Fibroblast of skin of left quadriceps (primary cell): ENCODE data around the gene PDE4D.

Experiments used
- DNase-seq, 2 experiments: peaks; one replicate each; pipeline ENCODE4 v3.0.0-alpha.2; 2013; ENCODE audit warnings: low read depth in 2 of 2

PDE4D gene

DNA sequence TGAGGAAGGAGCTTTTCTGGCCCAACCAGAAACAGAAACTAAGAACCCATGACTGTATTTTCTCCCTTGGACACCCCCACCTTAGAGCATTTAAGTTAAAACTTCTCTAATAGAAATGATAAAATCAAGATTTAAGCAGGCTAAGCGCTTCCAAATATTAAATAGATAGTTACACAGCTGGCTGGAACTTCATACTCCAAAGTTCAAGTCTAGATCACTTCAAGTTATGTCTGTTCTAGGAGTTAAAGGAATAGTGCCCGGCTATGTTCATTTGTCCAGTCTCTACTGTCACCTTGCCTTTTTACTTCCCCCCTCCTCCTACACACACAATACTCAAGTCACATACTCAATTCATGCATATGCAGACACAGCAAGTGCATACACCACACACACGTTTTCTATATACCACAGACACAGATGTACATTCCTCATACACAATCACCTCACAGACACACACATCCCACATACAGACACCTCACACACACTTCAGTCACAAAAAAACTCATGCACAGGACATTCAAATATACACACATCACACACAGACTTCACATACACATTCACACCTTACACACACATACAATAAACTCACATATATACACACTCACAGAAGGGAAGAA lies 237.7 kb downstream of the PDE4D start:
- DNase-seq: no peak

DNA sequence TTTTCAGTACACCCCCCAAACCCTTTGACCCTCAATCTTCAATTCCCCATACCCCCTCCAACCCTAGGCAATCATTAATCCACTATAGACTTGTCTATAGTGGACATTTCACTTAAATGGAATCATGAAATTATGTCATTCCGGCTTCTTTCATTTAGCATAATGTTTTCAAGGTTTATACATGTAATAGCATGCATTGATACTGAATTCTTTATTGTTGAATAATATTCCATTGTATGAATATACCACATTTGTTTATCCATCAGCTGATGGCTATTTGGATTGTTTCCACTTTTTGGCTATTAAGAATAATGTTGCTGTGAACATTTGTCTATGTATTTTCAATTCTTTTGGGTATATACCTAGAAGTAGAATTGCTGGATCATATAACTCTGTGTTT lies 238.8 kb downstream of the PDE4D start:
- no peak for DNase-seq

DNA sequence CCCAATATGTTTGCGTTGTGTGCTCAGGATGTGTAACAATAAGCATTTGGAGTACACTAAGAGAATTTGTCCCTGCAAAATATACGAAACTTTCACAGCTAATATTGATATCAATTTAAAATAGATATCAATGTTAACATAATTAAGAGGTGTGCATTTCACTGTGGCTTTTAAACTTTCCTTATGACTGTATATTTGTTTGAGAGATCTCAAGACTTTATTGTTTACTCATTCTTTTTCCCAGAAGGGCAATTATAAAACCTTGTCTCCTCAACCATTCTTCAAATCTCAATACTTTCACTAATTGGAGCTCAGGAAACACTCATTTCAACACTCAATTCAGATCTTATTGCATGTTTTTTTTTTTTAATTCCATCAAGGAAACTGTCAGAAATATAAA lies 241.1 kb downstream of the PDE4D start:
- no peak for DNase-seq

DNA sequence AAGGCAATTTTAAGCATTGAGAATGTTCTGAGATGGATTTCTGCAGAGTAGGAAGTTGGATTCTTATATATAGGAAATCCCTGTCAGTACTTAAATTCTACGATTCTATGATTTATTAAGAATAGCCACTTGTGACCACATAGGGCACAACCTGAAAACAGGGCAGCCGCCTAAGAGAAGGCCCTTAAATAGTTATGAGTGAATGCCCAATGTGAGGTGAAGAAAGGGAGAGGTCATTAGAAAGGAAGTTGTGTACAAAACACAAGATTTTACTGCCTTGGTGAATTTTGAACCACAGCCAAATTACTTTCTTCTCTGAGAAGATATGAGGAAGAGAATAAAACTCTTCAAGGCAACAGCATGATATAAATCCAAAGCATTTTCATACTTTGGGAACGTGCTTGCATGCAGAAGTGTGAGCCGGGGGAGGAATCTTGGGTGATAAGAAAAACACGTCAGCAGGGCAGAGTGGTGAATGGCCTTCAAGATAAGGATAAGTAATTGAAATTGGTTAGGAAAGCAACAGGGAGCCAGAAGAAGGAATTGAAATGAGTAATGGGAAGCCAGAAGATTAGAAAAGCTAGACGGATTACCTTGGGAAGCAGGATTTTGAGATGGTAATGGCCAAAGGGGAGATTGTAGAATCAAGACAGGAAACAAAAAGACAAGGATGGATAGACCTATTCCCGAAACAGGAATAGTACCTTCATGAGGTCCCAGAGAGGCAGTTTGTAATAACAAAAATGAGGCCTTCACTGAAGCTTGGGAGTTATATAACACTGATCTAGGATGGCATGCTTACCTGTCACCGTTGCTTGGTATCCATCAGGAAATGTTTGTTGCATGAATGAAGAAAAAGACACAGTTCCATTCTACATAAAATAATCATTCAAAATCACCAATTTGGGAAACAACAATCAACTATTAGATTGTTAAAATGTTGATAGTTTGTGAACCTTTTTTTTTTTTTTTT lies 244.3 kb downstream of the PDE4D start:
- DNase-seq: no peak

DNA sequence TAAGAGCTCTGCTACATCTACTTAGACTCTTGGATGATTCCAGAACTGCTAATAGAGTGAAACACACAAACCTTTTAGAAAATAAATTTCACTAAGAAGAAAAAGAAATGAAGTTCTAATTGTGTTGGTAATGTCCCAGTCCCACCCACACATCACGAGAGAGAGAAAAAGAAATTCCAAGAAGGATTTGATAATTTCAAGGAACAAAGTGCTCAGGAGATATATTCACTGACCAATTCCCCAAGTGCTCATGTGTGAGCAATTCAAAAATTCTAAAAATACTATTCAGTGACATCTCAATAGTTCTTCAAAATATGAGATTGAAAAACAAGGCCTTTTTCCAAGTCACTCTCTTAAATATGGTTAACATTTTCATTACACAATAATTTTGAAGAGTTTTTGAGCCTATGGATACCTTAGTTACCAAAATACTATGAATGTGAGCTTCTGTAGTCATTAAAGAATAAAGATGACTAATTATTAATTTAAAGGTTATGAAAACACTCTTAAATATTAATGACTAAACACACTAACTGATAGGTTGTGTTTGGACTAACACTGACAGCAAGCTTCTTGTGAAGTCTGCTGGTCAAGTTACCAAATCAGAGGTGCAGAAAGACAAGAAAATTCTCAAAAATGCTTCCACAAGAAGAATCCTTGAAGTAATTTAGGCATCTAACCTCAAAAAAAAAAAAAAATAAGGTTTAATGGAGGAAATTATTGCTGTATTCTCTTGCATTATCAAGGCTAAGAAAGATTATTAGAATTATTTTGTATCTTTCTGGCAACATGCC lies 245.3 kb downstream of the PDE4D start:
- DNase-seq: no peak

DNA sequence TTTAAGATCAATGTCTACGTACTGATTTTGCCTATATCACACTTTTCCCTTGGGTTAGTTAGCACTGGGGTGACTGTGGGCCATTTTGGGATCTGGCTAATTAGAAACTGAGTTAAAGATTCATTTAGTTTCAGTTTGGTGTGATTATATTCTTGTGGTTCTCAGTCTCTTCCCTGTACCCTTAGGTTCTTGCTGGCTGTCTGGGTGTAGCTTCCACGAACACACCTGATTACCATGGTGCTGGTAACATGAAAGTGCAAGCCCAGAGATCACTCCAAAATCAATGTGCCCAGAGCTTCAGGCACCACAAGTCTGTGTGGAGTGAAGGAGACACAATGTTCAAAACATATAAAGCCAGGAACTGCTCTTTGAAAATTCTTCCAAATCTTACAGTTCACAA lies 248.1 kb downstream of the PDE4D start:
- no peak for DNase-seq

DNA sequence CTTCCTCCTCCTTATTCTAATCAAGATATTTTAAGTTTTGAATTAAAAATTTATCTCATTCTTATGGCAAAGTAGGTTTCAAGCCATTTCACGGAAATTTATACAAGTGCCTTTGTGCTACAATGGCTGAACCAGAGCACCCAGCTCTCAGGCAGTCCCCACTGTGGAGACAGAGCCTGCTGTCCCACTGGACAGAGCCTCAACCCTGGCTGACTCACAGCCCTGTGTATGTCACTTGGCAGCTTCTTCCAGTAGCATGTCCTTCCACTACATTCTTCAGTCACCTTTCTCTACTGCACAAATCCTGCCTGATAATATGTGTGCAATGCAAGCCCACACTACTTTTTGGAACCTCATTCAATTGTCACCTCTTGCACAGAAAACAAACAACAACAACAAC lies 253.1 kb downstream of the PDE4D start:
- DNase-seq: no peak

DNA sequence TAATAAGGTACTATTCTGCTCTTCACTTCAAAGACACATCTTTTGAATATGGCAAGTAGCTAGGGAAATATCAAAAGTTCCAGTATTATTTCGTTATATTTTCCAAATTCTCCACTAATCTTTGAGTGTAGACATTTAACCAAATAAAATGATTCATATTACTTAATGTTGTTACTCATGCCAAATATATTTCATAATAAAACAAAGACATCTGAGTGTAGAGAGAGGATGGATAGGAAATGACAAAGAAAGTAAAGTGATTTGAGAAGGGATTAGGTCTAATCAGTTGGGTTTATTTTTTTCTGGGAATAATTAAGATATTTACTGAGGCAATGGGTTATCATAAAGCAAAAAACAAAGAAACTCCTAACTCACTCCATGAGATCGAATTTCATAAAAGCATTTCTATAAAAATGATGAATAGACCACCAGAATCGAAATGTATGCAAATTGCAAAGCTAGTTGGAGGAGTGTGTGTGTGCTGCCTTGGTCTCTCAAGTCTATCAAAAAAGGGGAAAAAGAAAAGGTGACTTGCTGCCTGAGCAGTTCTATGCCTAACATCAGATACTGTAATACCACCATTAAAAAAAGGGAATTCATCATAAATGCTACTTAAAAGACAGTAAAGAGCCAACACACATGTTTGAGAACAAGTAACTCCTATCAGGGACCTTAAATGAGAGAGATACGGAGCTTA lies 255.5 kb downstream of the PDE4D start:
- no peak for DNase-seq

DNA sequence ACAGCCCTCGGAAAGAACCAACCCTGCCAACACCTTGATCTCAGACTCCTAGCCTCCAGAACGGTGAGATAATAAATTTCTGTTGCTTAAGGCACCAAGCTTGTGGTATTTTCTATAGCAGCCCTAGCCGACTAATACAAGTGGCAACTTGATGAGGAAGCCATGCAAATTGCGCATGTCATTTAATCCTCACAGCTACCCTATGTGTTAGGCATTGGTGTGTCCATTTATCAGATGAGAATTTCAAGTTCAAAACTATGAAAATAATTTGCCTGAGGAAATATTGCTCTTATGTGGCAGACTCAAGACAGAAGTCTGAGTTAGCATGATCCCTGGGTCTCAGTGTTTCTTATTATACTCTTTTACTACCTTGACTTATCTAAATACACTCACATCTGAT lies 264.0 kb downstream of the PDE4D start:
- no peak for DNase-seq

DNA sequence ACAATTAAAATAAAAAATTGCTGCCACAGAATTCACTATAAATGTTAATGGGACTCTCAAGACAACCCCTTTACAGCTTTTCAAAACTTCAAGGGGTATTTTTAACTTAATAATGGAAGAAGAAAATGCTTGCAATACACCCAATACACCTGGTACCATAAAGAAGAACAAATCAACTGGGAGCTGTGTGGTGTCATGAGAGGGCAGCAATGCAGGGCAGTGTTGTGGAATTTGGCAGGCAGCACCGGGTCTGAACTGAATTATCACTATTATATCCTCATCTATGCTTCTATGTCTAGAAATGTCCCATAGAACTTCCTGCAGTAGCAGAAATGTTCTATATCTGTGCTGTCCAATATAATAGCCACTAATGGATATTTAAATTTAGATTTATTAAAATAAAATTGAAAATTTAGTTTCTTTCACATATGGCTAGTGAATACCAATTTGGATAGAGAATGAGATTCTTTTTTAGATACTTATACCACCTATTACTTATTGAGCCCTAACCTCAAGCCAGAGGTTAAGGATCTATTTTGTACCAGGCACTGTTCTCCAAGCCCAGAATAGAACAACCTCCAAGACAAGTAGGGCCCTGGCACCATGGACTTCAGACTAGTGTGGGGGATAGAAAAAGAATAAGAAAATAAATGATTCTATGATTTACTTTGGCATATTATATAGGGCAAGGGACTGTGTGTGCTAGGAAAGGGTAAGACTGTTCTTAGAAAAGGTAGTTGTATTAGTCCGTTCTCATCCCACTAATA lies 265.3 kb downstream of the PDE4D start:
- DNase-seq: no peak

DNA sequence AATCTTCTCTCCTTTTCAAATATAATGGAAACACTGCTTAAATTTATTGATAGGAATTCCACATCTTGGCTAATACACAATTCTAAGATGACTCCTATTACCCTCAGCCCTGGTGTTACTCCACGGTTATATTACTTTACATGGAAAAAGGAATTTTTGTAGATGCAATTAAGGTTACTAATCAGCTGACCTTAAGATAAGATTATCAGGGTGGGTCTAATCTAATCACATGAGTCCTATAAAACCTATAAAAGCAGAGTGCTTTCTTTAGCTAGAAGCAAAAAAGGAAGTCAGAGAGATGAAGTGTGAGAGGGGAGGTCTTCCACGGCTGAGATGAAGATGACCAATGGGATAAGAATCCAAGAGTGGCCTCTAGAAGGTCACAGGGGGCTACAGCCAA lies 268.6 kb downstream of the PDE4D start:
- no peak for DNase-seq

DNA sequence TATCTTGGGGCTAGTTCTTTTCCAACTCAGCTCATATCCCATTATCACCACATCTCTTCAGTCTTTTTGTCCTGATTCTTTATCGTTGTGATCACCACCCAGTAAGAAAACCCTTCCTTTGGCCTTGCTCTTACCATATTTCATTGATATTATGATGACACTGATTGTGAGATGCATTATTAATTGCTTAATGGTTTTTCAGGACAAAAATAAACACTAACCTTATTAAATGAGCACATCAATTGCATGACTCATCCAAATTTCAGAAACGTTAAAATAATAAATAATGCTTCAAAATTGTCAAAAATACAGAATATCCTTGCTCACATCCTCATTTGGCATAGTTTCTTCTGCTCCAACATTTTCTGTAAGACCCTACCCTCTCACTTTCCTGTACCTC lies 270.7 kb downstream of the PDE4D start:
- DNase-seq: no peak

DNA sequence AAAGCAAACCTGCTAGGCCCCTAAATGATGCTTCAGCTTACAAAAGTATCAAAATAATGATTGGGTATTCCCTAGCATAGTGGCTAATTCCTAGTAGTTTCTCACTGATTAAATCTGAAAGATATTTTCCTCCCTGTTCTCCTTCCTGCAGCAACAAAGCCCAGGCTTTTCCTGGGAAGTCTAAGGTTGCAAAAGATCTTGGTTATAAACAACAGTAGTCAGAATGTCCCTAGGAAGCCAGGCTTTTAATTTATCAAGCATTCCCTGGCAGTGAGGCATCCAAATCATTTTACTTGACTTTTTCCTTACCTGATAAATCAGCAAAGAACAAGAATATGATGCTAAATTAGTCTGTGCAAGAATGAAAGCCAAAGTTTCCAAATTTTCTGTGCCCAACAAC lies 272.0 kb downstream of the PDE4D start:
- DNase-seq: no peak

DNA sequence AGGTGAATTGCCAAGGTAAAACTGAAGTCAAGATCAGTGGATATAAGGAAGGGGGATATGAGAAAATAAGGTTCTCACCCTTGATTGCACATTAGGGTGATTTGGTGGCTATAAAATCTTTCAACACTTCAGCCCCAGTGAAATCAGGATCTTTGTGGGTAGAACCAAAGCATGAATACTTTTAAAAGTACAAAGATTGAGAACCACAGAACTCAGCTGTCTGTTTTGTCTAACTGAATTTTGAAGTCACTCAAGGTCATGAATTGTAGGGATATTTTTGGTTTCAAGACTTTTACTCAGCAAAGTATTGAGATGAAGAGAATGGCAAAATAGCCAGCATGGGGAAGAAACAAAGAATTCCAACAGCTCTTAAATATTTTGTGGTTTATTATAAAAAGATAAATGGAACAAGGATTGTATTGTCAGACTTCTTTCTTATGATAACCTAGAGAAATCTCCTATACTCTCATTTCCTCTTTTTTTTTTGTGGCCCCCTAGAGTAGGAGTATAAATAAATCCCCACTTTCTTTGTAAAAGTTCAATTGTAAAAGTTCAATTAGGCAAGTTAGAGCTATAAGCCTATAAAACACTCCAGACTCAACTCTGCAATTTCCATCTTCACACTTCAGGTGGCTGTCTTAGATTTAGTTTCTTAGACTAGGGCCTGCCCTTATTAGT lies 272.9 kb downstream of the PDE4D start:
- peak; percentile 53 to 56 for DNase-seq

DNA sequence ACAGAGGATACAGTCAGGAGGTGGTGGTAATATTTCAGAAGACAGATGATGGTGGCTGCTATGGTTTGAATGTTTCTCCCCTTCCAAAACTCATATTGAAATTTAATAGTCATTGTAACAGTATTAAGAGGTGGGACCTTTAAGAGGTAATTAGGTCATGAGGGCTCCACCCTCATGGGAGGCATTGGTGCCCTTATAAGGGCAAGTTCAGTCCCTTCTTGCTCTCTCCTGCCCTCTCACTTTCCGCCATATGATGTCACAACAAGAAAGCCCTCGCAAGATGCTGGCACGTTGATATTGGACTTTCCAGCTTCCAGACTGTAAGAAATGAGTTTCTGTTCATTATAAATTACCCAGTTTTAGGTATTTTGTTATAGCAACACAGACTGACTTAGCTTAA lies 274.9 kb downstream of the PDE4D start:
- no peak for DNase-seq

DNA sequence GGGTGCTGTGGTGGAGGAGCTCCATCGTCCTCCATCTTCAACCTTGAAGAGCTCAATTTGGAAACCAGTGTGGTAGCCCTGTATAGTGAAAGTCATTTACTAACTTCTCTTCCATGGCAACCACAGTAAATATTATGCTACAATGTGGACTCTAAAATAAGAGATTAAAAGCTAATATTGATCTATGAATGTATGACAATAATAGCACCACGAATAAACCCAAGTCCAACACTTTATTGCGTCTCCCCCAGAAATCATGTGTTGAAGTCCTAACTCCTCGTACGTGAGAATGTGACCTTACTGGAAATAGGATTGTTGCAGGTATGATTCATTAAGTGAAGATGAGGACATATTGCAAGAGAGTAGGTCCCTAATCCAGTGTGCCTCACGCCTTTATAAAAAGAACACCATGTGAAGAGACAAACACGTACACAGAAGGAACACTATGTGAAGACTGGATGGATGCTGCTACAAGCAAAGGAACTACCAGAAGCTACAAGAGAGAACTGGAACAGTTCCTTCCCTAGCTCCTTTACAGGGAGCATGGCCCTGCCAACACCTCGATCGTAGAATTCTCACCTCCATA lies 276.2 kb downstream of the PDE4D start:
- no peak for DNase-seq

DNA sequence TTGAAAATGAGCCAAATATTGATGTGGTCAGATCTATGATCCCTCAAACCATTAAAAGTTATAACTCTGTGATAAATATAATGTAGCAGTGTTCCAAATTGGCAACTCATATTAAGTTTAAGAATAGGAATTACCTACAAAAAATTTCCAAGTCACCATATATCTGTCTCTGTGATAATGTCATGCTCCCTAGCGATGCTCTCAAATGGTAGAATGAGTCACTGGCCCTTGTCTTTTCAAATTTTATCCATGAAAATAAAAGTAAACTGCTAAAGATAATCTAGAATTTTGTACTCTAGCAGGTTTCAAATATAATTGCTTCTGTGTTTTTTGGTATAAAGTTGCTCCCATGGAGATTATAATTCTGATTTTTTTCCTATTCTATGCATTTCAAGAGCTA lies 277.1 kb downstream of the PDE4D start:
- no peak for DNase-seq

DNA sequence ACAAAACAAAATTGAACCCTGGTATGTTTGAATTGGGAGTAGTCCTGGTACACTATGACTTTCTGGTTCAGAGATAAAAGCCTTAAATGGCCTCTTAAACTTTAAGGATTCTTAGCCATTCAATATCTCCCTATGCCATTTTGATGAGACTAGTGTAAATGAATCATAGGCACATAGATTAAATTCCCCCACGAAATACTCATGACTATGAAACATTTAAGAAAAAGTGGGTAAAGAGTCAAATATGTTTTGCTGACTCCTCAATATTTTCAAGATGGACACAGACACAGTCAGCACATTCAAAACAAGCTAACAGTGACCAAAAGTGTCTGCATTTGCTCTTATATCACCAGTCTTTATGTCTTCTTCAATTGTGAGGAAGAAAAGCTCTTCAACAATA lies 278.3 kb downstream of the PDE4D start:
- peak; percentile 42 for DNase-seq

DNA sequence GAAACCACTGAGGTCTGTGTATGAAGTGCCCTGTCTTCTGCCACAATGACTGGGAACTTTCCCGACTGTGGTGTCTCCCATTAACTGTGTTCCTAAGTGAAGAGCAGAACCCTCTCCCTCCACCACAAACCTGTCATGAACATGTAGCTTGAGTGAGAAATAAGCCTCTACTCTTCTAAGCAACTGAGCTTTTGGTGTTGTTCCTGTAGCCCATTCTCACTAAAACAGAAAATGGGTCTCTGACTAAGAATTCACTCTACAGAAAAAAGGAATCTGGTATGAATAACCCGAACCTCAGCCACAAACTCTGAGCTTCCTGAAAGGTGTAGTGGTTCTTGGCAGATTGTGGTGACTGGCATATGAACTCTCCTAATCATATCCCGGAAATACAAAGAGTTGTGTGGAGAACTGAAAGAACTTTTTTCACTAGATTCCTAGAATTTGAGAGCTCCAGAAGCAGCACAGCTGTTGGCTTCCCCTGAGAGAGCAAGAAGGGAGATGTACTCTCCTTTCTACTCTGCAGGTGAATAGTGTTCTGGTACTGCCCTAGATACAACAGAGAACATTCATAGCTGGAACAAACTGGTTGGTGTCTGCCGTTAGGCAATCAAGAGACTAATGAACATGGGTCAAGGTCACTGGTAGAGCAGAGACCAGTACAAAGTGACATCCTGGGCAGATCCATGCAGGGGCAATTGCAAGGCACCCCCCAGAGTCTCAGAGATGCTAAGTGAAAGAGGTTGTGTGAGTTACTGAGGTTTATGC lies 283.8 kb downstream of the PDE4D start:
- DNase-seq: no peak
